NCI-H2196 treated with DMSO at 0.1 percent for 48 hours (cell line): ENCODE data around the gene C16orf46.
"Not testable (repeated sequence)": the region's sequence is repeated elsewhere in the genome, so short reads cannot be mapped to it uniquely, and the experiment has no call there.

ENCODE experiments used
- DNase-seq: peaks from one replicate; lab custom pipeline; 2025; ENCODE audit not compliant: unreplicated experiment; lab: John Stamatoyannopoulos, UW

Gene C16orf46, protein sequence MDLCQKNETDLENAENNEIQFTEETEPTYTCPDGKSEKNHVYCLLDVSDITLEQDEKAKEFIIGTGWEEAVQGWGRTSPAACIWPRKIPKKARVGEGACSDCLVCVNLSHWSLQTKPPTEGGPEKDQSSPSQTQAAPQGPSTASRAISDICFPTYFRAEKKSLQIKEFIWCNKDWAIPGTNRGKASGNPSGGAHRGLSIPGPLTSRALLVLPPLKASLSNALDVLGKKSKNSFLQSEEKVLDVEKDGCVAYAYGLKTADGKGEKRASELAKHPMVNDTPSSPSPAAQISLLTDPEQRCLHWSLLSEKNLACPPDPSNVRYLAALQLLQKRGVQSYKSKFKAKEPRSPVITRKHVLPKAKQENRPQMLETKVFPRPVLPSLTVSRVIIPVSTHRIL

DNA sequence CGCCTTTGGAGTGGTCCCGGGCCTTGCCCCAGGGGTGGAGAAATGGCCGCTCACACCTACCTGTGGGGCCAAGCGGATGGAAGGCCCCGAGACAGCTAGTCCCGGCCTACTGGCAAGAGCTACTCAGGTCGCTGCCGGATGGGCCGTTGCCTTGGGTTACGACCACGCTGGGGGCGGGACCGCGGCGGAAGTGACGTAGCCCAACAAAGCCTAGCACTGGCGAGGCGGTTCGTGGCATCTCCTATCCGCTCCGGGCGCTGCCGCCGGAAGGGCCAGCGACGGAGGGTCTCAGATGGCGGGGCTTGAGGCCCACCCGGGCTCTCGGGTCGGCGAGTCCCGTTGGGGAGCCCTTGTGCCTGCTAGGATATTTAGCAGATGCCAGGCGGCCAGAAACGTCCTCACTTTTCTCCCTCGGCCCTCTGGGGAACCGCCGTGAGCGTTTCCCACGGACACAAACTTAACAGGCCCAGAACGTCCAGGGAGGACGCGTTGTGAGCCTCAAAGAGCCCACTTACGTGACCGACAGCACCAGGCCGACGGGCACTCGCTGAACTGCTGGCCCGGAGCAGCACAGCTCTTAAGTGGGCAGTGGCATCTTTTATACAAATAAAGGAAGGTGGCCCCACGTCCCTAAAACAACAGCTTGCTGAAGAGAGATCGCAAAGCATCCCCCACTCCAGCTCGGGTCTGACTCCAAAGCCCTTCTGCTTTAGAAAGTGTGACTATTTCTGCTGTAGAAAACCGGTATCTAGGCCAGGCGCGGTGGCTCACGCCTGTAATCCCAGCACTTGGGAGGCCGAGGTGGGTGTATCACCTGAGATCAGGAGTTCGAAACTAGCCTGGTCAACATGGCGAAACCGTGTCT lies at the start of gene C16orf46:
TSS of gene C16orf46 (minus strand) at position 163 of the 865 bp plus-strand sequence. CDS start 13,283 bp downstream, outside the sequence.
- DNase-seq, result peak; percentile 57

DNA sequence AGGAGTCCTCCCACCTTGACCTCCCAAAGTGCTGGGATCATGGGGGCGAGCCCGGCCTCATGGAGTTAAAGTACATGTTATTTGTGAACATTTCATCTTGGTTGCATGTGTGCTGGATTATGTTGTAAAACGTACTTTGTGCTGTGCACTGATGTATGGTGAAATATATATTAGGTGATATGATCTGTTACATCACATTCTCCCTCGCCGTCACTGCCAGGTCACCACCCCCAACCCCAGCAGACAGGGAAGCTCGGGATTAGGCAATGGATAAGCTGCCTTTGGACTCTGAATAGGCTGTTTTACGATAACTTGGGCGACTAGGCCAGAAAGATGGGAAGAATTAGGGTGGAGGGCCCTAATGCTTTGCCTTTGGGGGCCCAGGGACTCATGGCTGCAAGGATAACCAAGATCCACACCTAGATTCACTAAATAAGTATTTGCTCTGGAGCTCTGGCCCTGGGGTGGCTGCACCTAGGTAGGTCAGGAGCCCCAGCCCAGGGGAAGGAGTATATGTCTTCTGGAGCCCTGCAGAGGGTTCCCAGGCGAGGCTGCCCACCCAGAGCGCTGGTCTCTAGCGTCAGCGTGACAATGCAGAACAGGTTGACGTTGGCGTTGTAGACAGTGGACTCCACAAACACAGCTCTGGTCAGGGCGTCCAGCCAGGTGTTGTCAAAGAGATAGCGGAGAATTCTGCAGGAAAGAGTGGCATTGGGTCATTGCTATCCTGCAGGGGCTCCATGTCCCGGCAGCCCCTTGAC lies 46.2 kb upstream of the C16orf46 start:
- no peak for DNase-seq

- DNase-seq, result no peak
Observed at GRCh38 chr16:81121474-81121990, 44.5 kb upstream of the C16orf46 start.

DNA sequence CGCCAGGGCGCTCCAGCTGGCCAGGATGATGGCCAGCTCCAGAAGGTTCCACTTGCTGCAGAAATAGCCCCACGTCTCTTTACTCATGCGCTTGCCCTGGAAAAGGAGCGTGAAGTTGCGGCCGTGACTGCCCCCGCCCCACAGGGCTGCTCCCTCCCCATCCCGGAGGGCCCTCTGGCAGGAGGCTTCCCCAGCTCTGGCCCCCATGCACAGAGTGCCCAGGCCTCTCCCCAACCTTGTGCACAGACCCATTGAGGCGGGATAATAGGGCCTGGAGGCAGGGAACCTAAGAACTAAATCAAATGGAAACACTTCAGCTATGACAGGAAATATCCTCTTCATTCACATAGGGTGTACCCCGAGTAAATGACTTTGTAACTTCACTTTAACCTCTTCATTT lies 40.4 kb upstream of the C16orf46 start:
- DNase-seq, result no peak

DNA sequence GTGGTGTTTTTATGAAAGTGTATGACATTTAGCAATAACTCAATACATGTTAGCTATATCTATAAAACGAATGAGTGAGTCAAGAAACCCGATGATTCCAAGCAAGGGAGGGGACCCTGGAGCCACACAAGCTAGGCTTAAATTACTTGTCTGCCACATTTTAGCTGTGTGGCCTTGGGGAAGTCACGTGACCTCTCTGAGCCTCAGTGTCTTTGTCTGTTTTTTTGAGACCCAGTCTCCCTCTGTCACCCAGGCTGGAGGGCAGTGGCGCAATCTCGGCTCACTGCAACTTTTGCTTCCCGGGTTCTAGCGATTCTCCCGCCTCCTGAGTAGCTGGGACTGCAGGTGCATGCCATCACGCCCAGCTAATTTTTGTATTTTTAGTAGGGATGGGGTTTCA lies 39.2 kb upstream of the C16orf46 start:
- no peak for DNase-seq

GRCh38 chr16:81112453-81112852 lies 35.4 kb upstream of the C16orf46 start:
- no peak for DNase-seq

- DNase-seq, result not testable (repeated sequence)
Observed at GRCh38 chr16:81109274-81109673, 32.2 kb upstream of the C16orf46 start.

- DNase-seq, result no peak
Observed at GRCh38 chr16:81107511-81107910, 30.5 kb upstream of the C16orf46 start.

GRCh38 chr16:81106826-81107503 lies 29.9 kb upstream of the C16orf46 start:
- DNase-seq, result no peak

- DNase-seq, result no peak
Observed at GRCh38 chr16:81105946-81106345, 28.9 kb upstream of the C16orf46 start.

DNA sequence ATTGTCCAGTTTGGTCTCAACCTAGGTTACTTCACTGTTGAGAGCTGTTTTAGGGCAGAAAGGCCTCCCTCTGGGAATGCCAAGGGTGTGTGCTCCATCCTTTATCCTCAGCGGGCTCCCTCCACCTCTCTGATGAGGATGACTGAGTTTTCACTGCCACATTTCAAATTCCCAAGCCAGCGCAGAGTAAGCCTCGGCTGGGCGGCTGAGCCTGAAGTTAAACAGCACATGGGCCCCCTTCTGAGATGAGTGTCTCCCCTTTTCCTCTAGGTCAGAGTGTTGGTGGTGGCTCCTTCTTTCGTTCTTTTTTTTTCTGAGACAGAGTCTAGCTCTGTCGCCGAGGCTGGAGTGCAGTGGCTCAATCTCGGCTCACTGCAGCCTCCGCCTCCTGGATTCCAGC lies 24.7 kb upstream of the C16orf46 start:
- DNase-seq, result no peak

GRCh38 chr16:81099958-81100357 lies 22.9 kb upstream of the C16orf46 start:
- no peak for DNase-seq

DNA sequence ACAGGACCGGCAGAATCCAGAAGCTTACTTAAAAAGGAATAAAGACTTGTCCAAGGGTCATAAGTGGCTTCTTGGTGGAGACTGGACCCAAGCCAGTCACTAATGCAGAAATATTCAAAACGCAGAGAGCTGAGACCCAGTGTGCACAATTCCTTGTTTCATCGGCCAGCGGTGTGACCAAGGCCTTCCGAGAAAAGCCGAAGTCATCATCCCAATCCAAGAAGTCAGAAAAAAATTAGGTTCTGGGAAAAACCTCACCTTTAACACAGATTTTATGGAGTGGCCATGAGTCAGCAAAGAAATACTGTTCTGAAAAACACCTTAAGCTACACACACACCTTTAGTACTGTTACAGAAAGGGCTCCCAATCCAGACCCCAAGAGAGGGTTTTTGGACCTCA lies 20.2 kb upstream of the C16orf46 start:
- no peak for DNase-seq

DNA sequence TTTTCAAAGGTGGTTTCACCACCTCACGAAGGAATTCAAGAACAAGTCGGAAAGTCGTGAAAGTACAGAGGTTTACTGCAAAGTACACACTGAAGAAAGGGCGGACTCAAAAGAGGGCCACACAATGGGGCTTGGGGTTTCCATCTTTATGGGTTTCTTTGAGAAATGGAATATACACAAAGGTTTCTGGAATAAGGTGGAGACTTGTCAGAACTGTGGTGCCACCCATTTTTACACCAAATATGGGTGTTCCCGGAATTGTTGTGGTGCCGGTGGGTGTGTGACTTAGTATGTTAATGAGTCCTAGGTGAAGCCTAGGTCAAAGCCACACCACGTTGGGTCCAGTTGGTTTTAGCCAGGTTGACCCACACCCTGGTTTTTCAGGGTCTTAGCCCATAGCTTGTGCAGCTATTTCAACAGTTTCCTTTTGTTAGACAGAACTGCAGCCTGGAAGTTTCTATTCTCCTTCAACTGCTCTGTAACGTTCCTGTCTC lies 19.7 kb upstream of the C16orf46 start:
- DNase-seq, result no peak

GRCh38 chr16:81095953-81096714 lies 19.1 kb upstream of the C16orf46 start, which contains the start of gene GCSH:
TSS of gene GCSH (minus strand) at chr16:81096395. CDS start at chr16:81096278, 117 bp downstream.
- peak; percentile 84 for DNase-seq

GRCh38 chr16:81095653-81095952 lies 18.6 kb upstream of the C16orf46 start:
- no peak for DNase-seq

DNA sequence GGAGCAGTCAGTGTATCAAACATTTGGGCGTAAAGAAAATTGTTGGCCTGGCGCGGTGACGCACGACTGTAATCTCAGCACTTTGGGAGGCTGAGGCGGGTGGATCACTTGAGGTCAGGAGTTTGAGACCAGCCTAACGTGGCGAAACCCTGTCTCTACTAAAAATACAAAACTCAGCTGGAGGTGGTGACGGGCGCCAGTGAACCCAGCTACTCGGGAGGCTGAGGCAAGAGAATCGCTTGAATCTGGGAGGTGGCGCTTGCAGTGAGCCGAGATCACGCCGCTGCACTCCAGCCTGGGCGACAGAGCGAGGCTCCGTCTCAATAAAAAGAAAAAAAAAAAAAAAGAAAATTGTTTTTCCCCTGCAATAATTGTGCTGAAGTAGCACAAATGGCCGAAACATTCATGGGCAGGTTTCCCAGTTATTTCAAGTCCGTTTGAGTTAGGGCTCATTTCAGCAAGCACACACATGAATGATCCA lies 17.8 kb upstream of the C16orf46 start:
- DNase-seq, result no peak

DNA sequence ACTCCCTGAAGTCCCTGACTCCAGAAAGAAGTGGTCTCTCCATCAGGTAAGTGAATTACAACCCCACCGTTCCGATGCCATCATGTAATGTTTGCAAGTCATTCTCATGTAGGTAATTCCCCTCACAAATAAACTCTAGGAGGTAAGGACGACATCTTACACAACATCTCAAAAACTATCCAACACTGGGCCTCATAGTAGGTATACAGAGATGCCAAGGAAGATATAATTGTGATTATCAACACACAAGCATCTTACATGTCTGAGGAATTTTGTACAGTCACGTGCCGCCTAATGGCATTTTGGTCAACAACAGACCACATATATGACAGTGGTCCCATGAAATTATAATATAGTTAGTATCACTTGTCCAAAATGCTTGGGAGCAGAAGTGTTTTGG lies 11.8 kb upstream of the C16orf46 start:
- no peak for DNase-seq

DNA sequence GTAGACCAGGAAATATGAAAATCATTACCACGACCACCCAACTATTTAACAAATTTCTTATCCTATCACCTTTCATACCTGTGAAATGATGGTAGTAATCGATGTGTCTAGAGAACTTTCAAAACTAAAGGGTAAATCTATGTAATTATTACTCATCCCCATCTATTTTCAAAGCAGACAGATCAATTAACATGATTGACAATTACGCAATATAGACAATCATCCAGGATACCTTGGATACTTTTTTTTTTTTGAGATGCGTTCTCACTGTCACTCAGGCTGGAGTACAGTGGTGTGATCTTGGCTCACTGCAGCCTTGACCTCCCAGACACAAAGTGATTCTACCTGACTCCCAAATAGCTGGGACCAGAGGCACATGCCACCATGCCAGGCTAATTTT lies 4.0 kb upstream of the C16orf46 start:
- no peak for DNase-seq

DNA sequence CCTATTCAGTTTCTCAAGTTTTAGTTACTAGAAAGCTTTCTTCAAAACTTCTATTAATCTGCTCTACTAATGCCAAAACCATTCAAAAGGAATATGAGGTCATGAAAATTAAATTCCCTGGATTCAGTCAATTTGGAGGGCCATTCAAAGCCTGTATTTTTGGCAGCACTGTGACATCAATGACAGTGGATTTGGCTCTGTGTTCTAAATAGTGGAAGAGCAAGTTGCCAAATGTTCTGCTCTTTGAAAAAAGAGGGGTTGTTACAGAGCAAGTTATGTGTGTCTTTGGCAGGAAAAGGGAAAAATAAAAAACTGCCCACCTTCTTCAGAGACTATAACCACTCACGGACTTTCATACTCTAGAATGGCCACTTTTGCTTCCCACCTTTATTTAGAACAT lies 3.2 kb upstream of the C16orf46 start:
- no peak for DNase-seq
